HG02973 (cell line): ENCODE data around the gene TWIST2.

Source experiments
- ATAC-seq: cut with Tn5 transposase; IDR thresholded peaks from one replicate; pipeline ENCODE4 v1.9.1; 2021; ENCODE audit warnings: moderate library complexity; ENCODE audit not compliant: unreplicated experiment

The TWIST2 gene

DNA sequence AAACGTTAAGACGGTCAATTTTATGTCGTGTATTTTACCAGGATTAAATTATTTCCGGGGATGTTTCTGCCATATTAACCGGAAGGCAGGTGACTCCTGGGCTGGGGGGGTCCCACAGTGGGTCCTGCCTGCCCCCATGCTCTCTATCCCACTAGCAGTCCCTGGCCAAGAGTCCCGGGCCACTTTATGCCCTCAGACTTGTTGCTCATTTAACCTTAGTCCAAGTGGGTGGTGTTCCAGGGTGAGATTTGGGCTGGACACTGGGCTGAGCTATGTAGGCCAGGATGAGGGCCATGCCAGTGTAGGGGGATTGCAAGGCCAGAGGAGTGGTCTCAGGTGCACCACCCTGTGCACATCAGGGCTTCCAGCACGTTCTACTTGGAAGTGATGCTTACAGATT, 24.1 kb downstream of the TWIST2 start:
- no peak for ATAC-seq

DNA sequence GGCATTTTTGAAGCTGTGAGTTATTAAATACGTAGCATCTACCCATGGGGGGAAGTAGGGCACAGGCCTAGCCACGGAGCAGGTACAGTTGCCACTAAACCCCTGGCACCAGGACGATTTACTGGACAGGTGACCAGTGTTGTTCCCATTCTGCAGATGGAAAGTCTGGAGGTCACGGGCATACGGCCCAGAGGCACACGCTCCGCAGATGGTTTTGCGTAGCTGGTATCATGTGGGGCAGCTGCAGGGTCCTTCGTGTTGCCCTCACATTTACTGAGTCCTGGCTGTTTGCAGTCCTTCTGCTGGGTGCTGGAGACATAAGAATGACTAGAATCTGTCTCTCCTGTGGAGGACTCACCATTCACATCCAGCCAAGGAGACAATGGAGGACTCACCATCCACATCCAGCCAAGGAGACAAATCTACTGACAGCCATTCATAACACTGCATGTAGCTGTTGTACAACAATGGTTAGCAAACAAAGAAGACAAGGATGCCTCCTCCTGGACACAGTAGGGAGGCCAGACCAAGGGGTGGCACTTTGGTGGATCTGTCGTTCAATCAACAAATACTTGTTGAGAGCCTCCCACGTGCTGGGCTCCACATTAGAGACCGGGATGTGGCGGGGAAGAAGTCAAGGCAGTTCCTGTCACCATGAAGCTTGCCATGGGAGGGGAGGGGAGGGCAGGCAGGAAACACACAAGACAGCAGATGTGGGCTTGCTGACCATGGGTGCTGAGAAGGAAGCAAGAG, 24.9 kb downstream of the TWIST2 start:
- ATAC-seq, result no peak

DNA sequence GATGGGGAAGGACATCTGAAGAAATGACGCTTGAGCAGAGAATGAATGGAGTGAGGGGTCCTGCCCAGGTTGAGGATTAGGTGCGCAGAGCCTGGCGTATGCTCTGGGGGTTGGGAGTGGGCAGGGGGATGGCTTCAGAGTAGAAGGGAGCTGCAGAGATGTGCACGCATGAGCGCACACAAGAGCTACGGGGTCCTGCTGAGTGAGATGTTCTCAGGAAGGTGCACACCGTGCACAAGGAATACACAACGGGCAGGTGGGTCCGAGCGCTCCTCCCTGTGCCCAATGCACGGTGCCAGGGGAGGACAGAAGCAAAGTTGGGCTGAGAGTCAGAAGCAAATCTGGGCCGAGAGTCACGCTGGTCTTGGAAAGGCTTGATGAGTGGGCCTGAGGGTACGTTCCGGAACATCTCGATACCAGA, 25.5 kb downstream of the TWIST2 start:
- ATAC-seq, result no peak

DNA sequence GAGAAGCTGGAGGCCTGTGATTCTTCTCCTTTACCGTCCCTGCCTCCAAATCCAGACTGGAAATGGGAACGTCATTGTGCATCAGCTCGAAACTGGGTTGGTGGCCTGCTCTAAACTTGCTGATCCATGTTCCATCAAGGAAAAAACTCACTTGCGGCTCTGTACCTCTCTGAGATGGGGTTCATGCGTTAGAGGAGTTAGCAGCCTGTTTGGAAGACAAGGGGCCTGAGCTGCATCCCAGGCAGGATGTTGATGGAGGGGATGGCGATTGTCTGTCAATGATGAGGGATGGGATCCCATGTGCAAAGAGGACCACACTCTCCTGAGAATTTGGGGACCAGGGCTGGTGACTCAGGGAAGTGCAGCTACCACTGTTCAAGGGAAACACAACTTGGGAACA, 26.0 kb downstream of the TWIST2 start:
- no peak for ATAC-seq

DNA sequence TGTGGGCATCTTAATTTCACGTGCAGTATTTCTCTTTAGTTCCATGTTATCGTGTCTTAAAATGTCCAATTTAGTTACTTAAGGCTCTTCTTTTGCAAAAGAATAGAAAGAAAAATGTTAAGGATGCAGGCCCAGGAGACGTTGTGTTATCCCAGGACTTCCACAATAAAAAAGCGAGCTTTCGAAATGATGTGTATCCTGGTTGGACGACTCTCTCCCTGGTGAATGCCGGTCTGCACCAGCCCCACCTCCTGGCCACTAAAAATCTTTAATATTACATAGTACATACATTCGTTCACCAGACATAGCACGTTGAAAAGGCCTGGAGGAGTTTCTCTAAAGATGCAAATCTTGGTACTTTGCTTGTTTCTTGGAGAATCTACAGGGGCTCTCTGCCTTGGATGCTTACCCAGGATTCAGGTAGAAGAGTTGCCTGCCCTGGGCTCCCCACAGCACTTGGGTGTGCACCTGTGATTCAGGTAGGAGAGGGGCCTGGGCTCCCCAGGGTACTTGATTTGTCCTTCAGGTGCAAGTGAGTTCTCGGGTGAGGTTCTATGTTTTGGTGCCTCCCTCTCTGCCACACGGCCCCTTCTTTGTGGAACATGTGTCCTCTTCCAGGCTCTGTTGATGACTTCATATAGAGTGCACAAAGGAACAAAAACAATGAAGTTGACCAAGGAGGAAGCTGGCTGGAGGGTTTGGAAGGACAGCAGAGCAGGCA, 26.6 kb downstream of the TWIST2 start:
- ATAC-seq, result no peak

DNA sequence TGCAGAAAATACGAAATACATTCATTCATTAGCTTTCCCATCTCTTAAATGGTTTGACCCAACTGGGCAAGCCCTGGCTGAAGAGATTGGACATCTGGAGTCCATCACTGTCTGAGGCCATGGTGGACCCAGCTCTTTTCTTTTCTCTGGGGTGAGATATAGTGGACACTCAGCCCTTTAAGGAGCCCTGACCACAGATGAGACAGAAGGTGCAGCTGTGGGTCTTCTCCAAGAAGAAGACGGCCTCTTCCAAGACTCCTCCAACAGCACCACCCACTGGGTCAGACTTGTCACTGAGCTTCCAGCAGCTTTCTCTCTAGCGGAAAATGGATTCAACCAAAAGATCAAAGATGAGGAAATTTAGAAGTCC, 27.2 kb downstream of the TWIST2 start:
- no peak for ATAC-seq

DNA sequence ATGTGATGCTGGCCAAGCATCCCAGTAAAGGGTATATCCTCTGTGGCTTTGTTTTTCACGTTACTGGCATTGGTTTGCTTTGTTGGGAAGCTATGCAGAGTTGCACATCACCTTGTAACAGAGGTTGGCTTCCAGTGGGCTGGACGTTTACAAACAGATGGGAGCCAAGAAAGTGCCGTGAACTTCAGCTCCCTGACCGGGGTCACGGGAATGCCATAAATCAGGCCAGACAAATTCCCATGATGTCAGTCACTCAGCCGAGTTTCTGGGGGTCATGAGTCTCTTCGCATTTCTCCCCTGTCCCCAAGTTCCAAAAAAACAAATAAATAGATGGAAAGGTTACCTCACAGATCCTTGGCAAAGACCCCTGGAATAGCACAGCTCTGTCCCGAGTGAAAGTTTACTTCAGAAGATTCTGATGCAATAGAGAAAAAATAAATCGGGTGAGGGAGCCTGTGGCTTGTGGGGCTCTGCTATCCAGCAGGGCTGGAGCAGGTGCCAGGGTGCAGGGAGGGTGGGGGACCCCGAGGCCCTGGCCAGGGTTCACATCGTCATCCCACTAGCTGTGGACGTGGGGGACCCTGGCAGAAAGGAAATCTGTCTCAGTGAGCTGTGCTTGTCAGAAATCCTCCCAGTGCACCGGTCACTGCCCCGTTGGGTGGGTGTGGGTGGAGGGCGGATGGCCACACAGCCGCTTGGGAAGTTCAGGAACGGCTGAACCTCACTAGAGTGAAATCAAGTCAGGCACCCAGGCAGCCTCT, 27.8 kb downstream of the TWIST2 start:
- no peak for ATAC-seq

DNA sequence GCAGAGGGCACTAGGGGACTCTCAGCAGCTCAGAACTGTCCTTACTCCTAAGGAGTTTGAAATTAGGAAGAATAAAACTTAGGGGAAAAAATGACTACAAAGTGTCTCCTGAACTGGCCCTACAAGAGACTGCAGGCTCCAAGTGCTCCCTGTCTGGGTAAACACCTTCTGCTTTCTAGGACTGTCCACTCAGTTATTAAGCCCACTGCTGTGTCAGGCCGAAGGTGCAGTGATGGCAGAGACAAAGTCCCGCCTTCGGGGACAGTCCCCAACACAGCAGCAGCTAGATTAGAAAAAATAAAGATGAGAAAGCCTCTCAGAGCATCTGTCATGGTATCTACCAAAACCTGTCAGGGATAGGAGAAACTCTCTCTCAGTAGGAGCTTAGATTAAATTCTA, 28.3 kb downstream of the TWIST2 start:
- ATAC-seq, result no peak

DNA sequence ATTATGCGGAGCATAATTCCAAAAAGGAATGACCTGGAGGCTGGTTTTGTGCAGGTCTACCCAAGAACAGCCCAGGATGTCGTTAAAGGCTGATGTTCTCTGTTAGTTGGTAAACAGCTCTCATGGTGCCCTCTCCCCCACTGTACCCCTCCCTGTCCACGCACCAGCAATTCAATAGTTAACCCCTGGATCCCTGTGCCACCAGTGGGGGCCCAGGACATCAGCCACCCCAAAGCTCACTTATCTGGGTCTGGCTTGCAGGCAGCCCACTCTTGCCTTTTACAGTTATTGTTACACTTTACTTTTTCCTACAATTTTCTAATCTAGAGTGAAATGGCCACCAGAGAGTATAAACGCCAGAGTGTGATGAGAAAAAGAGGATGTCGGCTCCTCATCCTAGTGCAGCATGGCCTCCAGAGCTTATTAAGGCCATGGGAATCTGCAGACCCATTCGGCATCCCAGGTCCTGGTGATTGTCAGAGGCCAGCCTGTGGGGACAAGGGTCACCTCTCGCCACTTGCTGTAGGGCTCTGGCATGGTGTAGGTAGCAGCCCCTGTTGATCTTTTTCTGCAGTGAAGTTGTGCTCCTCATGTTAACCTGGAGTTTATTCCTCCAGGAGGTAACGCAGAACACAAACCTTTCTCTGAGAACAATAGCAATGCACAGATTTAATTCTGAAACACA, 30.3 kb downstream of the TWIST2 start:
- no peak for ATAC-seq

DNA sequence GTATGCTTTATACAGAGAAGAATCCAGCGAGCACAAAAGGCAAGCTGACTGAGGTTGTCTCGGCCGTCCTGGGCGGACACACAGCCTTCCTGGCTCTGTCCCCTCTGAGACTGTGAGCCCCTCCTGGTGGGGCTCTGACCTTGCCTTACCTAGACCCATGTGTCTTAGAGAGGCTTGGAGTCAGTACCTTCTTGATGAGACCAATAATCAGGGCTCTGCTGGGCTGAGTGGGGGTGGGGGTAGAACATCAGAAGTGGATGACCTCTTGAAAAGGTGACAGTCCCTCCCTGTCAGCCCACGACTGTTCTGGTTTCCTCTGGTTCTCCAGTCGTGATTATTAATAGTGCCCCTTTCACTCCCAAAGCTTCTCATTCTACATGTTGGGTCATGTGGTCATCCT, 31.2 kb downstream of the TWIST2 start:
- ATAC-seq, result no peak

DNA sequence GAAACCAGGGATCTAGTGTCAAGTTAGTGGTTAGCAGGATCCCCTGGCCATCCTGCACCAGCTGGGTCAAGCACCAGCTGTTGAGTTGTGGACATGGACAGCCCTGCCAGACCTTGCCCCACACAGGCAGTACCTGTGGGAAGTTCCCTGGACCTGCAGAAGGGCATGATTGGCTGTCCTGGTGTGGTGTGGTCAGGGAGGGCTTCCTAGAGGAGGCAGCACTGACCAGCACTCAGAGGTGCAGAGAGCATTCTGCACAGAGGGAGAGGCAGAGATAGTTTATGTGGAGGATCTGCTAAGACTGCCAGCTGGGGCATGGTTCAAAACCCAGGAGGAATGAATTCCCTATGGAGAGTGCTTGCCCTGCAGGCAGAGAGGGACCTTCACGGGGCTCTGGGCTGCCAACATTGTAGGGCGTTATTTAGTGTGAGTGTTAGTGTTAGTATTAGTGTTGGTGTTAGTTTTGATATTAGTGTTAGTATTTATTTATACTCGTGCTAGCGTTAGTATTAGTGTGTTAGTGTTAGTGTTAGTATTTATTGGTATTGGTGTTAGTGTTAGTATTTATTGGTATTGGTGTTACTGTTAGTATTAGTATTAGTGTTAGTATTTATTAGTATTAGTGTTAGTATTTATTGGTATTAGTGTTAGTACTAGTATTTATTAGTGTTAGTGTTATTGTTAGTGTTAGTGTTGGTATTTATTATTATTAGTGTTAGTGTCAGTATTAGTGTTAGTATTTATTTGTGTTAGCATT, 31.9 kb downstream of the TWIST2 start:
- ATAC-seq, result no peak

DNA sequence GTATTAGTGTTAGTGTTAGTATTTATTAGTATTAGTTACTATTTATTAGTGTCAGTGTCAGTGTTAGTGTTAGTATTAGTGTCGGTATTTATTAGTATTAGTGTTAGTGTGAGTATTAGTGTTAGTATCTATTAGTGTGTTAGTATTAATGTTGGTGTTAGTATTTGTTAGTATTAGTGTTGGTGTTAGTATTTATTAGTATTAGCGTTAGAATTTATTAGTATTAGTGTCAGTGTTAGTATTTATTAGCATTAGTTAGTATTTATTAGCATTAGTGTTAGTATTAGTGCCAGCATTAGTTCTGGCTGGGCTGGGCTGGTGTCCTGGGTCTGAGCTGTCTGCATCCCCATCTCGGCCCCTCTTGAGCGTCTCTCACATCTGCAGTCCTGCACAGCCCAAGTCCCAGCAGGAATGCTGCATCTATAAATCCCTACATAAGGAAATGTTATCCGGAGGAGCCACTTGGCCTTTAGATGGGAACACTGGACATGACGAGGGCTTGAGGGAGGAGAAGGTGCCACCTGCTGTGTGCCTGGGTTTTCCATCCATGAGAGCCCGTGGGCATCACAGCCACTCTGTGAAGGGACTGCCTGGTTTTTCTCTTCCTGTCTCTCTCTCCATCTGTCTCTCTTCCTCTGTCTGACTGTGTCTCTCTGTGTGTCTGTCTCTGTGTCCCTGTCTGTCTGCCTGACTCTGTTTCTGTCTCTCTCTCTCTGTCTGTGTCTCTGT, 33.6 kb downstream of the TWIST2 start:
- ATAC-seq, result no peak

DNA sequence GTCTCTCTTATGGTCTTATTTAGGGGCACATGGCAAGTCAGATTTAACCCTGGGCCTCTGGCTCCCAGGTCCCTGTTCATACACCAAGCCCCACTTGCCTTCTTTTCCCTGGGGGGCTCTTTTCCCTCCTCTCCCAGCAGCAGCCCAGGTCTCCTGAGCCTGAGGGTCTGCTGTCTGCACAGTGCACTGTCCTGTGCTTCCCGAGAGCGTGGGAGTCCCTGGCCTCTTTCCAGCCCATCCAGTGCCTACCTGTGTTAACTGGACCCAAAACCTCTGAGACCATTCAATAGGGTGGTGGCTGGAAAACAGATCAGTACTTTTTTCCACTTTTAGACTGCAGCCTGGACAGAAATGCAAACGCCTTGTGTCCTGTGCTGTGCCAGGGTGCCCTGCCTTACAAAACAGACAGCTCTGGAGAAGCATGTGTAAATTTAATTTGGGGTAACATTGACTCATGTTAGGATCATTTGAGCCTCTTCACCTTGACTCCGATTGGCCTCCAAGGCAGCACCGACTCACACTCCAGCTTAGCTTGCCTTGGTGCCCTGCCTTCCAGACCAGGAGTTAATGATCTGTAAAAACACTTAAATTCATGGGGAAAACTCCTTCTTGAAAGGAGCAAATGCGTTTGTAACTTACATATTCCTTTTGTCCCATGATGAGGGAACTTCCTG, 34.3 kb downstream of the TWIST2 start:
- no peak for ATAC-seq

DNA sequence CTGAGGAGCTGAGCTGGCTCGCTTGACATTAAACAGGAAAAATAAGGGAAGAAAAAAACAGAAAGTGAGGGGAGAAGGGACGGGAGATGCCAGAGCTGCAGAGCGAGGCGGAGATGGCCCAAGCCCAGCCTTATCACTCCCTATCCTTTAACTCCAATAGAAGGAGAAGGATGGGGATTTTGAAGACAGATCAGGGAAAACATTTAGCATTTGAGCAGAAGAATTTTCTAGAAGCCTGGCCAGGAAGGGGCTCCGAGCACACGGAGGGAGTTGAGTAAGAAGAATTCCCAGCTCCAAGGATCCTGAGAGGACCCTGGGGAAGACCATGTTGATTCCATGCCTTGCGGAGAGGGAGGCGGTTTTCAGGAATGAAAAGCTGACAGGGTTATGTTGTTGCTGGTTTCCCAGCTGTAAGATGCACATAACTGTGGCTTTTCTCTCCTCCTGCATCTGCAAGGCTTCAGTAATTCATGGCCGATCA, 35.6 kb downstream of the TWIST2 start:
- ATAC-seq, result no peak

DNA sequence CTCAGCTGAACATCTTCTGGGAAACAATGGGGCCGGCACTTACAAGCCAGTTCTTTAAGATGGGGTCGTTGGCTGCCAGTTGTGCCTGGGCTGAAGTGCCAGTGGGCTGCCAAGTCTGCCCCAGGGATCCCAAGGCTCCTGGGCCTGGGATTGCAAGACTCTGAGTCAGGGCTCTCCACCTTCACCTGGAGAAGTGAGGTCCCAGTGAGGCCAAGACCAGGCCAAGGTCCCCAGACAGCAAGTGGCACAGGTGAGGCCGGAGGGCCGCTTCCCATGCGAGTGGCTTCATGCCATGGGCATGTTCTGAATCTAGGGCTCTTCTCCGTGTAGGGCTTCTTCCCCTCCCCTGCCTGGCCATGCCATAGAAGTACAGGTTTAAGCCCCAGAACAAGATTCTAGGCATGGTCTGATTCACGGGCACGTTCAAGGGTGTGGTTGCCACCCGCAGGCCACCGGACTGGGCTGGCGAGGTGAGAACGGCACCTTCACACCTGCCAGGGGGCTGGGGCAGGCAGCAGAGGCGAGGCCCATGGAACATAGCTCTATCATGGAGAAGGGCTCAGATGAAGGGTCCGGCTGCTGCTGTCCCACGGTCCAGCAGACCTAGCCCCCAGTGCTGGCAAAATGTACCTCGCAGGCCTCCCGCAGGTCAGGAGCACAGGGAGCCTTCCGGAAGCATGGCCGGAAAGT, 36.4 kb downstream of the TWIST2 start:
- ATAC-seq, result no peak

DNA sequence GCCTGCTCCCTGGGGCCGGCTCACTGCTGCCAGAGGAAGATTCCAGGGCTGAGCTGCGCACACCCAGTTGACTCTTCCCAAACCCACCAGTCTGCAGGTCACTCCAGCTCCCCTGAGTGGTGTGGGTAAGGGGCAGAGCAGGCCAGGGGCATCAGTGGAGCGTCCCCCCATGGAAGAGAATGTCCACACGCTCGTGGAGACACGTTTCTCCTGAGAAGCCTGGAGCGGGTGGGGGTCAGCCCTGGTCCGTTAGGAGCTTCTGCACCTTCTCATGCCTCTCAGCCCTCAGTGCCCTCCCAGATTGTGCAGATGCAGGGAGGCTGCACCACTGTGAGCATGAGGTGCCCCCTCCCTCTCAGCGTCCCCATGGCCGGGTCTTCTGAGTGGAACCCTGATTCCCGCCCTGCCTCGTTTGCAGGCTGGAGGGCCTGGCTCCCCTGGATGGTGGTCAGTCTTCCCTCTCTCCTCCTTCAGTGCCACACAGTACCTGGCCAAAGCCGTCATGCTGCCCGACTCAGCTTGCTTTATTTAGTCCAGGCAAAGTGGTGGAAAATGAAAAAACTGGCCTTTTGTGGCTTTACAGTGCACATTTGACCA, 37.0 kb downstream of the TWIST2 start:
- ATAC-seq, result no peak

DNA sequence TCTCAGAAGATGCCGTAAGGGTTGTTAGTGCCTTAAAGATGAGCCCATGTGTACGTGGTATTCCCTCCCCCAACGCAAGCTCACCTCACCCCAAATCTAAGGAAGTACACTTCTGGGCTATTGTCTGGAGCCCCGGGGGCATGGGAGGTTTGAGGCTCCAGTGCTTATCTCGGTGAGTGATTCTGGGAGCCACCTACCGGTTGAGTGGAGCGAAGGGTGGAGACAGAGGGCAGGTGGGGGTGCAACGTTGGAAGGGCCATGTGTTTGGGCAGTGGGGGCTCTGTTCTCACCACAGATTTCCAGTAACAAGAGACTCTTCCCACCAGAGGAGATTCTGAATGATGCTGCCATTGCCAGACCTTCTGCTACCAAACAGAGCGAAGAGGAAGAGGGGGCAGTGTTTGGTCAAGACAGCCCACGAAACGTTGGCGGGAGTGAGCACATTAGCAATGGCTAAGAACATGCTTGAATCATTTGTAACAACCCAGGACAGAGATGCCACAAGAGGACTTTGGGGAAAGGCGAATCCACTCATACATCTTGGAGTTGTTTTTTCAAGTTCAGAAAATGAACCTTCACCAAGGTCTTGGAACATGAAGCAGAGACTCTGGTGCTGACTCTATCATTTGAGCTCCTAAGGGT, 38.7 kb downstream of the TWIST2 start:
- ATAC-seq, result no peak

DNA sequence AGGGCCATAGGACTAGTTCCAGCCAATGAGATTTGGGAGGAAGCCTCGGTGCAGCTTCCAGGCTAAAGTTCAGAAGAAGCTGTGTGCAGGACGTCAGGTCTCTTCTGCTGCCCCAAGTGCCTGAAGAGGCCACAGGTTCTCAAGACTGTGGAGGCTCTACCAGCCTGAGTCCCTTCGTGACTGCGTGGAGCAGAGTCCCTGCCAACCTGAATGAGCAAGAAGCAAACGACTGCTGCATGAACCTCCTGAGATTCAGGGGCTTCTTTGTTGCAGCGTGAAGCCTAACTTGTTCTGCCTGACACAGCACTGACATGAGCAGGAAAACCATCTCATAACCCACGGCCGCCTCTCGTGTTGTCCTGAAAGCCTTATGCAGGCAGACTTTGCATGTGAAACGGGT, 39.7 kb downstream of the TWIST2 start:
- ATAC-seq, result no peak
